Nephron progenitor cell (in vitro differentiated cells): ENCODE results near the gene IFNW1.
A peak's percentile ranks its signal among the peaks of the same experiment; 100 is the strongest.

Source experiments
- DNase-seq: peaks from one replicate; pipeline ENCODE4 v3.0.0; 2021
- H3K27ac Mint-ChIP-seq: 2 replicates; pipeline ENCODE4 v1.8.0; 2021; ENCODE audit warnings: mild to moderate bottlenecking, moderate library complexity, mixed read lengths
- H3K27me3 Mint-ChIP-seq: 2 replicates; pipeline ENCODE4 v1.8.0; 2021; ENCODE audit warnings: mild to moderate bottlenecking, low read depth, mixed read lengths; ENCODE audit not compliant: poor library complexity
- H3K36me3 Mint-ChIP-seq: 2 replicates; pipeline ENCODE4 v1.8.0; 2021; ENCODE audit warnings: low read depth, mixed read lengths
- H3K4me1 Mint-ChIP-seq: 2 replicates; pipeline ENCODE4 v1.8.0; 2021; ENCODE audit warnings: mixed read lengths
- H3K4me3 Mint-ChIP-seq: 2 replicates; pipeline ENCODE4 v1.8.0; 2021; ENCODE audit warnings: mild to moderate bottlenecking, moderate library complexity, mixed read lengths
- H3K9me3 Mint-ChIP-seq: 2 replicates; pipeline ENCODE4 v1.8.0; 2021; ENCODE audit warnings: mild to moderate bottlenecking, moderate library complexity, mixed read lengths
- TF ChIP-seq, protein P1 (sequence below): fragments of 200-600 bp; sonication (generic); IDR thresholded peaks from 2 replicates; pipeline ENCODE4 v1.5.0; 2021; ENCODE audit warnings: antibody characterized with exemption

Gene IFNW1

DNA sequence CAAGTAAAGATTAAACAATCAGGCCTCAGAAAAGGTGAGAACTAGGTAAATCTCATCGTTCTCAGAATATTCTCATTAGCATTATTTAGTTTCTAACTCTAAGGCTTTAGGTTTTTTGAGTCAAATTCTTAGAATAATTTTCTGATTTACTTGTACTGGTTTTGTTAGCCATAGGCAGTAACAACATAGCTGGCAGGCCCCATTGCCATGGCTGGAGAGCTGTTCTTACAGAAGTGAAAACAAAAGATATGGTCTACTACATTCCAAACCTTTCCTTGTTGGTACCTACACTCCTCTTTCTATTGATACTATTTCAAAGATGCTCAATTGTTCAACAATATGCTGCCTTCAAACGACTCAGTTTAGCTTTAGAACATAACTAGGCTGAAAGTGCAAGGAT lies 27.3 kb downstream of the IFNW1 start:
- Mint-ChIP-seq H3K4me3 (no peak overlapping the region), H3K27me3 (peaks cover 7% of the 10 kb centered on the region), H3K4me1 (peaks cover 5% of the 10 kb centered on the region), H3K36me3 (no peaks in the 10 kb centered on the region), H3K9me3 (no peaks in the 10 kb centered on the region), H3K27ac (no peak overlapping the region)
- TF ChIP-seq, protein P1, sequence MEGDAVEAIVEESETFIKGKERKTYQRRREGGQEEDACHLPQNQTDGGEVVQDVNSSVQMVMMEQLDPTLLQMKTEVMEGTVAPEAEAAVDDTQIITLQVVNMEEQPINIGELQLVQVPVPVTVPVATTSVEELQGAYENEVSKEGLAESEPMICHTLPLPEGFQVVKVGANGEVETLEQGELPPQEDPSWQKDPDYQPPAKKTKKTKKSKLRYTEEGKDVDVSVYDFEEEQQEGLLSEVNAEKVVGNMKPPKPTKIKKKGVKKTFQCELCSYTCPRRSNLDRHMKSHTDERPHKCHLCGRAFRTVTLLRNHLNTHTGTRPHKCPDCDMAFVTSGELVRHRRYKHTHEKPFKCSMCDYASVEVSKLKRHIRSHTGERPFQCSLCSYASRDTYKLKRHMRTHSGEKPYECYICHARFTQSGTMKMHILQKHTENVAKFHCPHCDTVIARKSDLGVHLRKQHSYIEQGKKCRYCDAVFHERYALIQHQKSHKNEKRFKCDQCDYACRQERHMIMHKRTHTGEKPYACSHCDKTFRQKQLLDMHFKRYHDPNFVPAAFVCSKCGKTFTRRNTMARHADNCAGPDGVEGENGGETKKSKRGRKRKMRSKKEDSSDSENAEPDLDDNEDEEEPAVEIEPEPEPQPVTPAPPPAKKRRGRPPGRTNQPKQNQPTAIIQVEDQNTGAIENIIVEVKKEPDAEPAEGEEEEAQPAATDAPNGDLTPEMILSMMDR = no peak
- no peak for DNase-seq

DNA sequence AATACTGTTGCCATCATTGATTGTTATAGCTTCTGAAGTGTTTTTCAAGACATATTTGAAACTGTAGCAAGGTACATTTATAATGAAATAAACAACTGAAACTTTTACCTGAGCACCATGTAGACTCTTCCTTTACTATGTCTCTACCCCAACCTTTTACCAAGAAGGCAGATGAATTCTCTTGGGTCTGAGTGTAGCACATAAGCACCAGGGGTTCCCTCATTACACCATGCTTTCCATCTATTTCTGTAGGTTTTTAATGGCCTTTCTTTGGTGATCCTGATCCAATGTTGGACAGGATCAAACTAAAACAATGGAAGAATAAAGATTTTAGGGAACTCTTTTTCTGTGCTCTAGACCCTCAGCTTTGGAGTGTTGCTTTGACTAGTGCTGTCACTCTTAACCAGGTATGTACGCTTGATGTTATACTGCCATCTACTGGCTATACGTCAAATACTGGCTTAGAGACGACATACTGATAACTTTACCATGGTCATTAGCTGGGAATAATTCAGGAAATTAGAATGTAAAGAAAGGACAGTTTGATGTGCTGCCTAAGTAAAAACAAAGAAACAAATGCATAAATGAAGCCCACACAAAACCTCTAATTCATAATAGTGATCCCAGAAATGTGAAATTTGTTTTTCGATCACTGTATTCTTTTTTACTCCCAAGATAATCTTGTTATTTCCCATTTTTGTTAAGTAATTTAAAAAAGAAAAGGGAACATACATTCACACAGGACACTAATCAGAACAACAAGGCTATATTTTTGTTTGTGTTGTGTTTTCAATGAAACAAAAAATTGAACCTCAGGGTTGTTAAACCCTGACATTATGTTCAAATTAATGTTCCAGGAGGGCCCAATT lies 30.7 kb downstream of the IFNW1 start:
- H3K36me3 Mint-ChIP-seq = no peaks in the 10 kb centered on the region
- peak; percentile 18 for DNase-seq
- no peak overlapping the region for H3K4me3 Mint-ChIP-seq
- H3K4me1 Mint-ChIP-seq = peaks cover 5% of the 10 kb centered on the region
- no peak overlapping the region for H3K27ac Mint-ChIP-seq
- H3K27me3 Mint-ChIP-seq = no peaks in the 10 kb centered on the region
- TF ChIP-seq, protein P1 = peak; percentile 77
- H3K9me3 Mint-ChIP-seq = no peaks in the 10 kb centered on the region

DNA sequence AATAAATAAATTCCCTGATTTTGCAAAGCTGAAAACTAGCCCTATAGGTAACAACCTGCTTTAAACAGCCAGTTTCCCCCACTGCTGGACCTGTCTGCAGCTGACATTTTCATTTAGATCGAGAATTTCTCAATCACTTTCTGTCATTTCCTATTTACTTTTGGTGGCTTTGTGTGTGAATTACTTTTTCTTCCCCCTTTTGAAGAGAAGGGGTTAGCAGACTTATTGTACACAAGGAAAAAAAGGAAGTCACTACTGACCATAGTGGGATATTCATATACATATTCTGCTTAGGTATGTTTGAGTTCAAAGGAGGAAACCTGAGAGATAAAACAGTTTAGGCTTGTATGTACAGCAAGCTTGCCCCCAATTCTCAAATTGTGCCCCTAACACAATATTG lies 36.8 kb downstream of the IFNW1 start:
- TF ChIP-seq, protein P1 = no peak
- H3K27me3 Mint-ChIP-seq = peaks cover 4% of the 10 kb centered on the region
- no peak overlapping the region for H3K4me3 Mint-ChIP-seq
- DNase-seq = no peak
- no peaks in the 10 kb centered on the region for H3K36me3 Mint-ChIP-seq
- no peak overlapping the region for H3K27ac Mint-ChIP-seq
- H3K4me1 Mint-ChIP-seq = no peaks in the 10 kb centered on the region
- no peaks in the 10 kb centered on the region for H3K9me3 Mint-ChIP-seq

DNA sequence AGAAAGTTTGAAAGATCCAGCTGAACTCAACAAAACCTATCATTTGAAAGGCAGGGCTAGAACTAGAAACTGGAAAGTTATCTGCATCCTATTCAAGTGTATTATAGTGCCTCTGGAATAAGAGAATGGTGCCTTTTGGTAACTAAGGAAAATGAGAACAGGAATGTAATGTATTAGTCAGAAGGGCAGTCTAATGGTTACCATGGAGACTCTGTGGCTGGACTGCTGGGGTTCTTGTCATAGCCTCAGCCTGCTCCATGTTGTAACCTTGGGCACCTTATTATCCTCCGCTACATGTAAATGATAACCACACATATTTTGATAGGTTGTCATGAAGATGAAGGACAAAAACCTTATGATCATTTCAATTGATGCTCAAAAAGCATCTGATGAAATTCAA lies 39.3 kb downstream of the IFNW1 start:
- no peak overlapping the region for H3K27ac Mint-ChIP-seq
- DNase-seq = no peak
- H3K36me3 Mint-ChIP-seq = no peaks in the 10 kb centered on the region
- H3K9me3 Mint-ChIP-seq = no peaks in the 10 kb centered on the region
- no peak overlapping the region for H3K4me3 Mint-ChIP-seq
- H3K4me1 Mint-ChIP-seq = no peaks in the 10 kb centered on the region
- TF ChIP-seq, protein P1 = no peak
- H3K27me3 Mint-ChIP-seq = peaks cover 4% of the 10 kb centered on the region

DNA sequence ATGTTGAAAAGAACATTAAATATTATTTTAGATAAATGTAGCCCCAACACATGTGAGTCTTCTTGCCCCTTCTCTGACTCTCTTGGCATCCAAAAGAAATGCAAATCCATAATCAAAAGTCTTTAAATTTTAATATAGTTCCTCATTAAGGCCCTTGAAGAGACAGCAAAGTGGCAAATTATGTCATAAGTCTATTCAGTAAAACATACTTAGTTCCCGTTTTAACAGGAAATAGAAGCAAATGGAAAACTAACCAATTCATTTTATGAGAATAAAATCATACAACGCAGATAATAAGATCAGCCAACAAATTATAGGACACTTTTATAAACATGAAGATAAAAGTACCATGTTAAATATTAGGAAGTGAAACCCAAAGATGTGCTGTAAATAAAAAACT lies 43.8 kb downstream of the IFNW1 start:
- no peaks in the 10 kb centered on the region for H3K4me1 Mint-ChIP-seq

More for the DNA sequence above, 43.8 kb downstream of the IFNW1 start:
- H3K36me3 Mint-ChIP-seq = no peaks in the 10 kb centered on the region
- TF ChIP-seq, protein P1 = no peak
- peaks cover 4% of the 10 kb centered on the region for H3K27me3 Mint-ChIP-seq
- no peak for DNase-seq
- H3K9me3 Mint-ChIP-seq = no peaks in the 10 kb centered on the region
- H3K4me3 Mint-ChIP-seq = no peak overlapping the region
- no peak overlapping the region for H3K27ac Mint-ChIP-seq
